ENCODE data around the gene MAML2. TPM values are rescaled to one million over a fixed set of nuclear protein-coding genes. Genes with fewer than 3 reads are reported as not detected.

Gene MAML2
- total and polyA plus RNA-seq, 4 donors, result 0.56 to 2.1 (median 1.4) TPM

- H3K27ac ChIP-seq (ENCODE audit: low read depth in 1 of 2, low read length in 2 of 2), result no peak overlapping the region
- no peak overlapping the region for H3K4me3 ChIP-seq (ENCODE audit: low read depth in 1 of 3, low read length in 3 of 3)
- no peaks in the 10 kb centered on the region for H3K36me3 ChIP-seq (ENCODE audit: control insufficient read depth in 4 of 4, insufficient read depth in 3 of 4, low read depth in 1 of 4, low read length in 3 of 4)
- TF ChIP-seq MAX (IDR thresholded peaks at IDR 0.05) (no peak), ZBTB33 (IDR thresholded peaks at IDR 0.05) (no peak), ATF3 (IDR thresholded peaks at IDR 0.05) (no peak), FOXA1 (IDR thresholded peaks at IDR 0.05) (no peak), FOXA2 (IDR thresholded peaks at IDR 0.05) (no peak), SP1 (IDR thresholded peaks at IDR 0.05) (no peak), HNF4G (IDR thresholded peaks at IDR 0.05) (no peak)
- 75% methylated on average over 3 of the region's 3 CpGs for WGBS
- peaks cover 0 to 4% (median 0%) of the 10 kb centered on the region in 4 donors for H3K27me3 ChIP-seq (ENCODE audit: control insufficient read depth in 4 of 4, insufficient read depth in 4 of 4, low read length in 3 of 4)
- DNase-seq (ENCODE audit: low spot score), result no peak
- H3K9me3 ChIP-seq (ENCODE audit: control insufficient read depth in 4 of 4, low read length in 3 of 4), result no peaks in the 10 kb centered on the region
- no peak overlapping the region for H3K9ac ChIP-seq (ENCODE audit: low read depth in 1 of 2, low read length in 2 of 2)
- H3K4me1 ChIP-seq (ENCODE audit: control insufficient read depth in 4 of 4, insufficient read depth in 4 of 4, low read length in 3 of 4), result no peaks in the 10 kb centered on the region
These were observed 287.1 kb downstream of the MAML2 start for GRCh38 chr11:96055706-96056387.

- H3K9me3 ChIP-seq (ENCODE audit: control insufficient read depth in 4 of 4, low read length in 3 of 4), result no peaks in the 10 kb centered on the region
- no peak for DNase-seq (ENCODE audit: low spot score)
- H3K27me3 ChIP-seq (ENCODE audit: control insufficient read depth in 4 of 4, insufficient read depth in 4 of 4, low read length in 3 of 4), result peaks cover 0 to 4% (median 0%) of the 10 kb centered on the region in 4 donors
- no peaks in the 10 kb centered on the region for H3K36me3 ChIP-seq (ENCODE audit: control insufficient read depth in 4 of 4, insufficient read depth in 3 of 4, low read depth in 1 of 4, low read length in 3 of 4)
- WGBS, result 54% methylated on average over 2 of the region's 2 CpGs
- H3K9ac ChIP-seq (ENCODE audit: low read depth in 1 of 2, low read length in 2 of 2), result no peak overlapping the region
- H3K27ac ChIP-seq (ENCODE audit: low read depth in 1 of 2, low read length in 2 of 2), result no peak overlapping the region
- TF ChIP-seq, protein P1, sequence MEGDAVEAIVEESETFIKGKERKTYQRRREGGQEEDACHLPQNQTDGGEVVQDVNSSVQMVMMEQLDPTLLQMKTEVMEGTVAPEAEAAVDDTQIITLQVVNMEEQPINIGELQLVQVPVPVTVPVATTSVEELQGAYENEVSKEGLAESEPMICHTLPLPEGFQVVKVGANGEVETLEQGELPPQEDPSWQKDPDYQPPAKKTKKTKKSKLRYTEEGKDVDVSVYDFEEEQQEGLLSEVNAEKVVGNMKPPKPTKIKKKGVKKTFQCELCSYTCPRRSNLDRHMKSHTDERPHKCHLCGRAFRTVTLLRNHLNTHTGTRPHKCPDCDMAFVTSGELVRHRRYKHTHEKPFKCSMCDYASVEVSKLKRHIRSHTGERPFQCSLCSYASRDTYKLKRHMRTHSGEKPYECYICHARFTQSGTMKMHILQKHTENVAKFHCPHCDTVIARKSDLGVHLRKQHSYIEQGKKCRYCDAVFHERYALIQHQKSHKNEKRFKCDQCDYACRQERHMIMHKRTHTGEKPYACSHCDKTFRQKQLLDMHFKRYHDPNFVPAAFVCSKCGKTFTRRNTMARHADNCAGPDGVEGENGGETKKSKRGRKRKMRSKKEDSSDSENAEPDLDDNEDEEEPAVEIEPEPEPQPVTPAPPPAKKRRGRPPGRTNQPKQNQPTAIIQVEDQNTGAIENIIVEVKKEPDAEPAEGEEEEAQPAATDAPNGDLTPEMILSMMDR (IDR thresholded peaks at IDR 0.05; ENCODE audit: low read depth, low read length, missing input control), result peak; percentile 56
- no peak for TF ChIP-seq YY1 (IDR thresholded peaks at IDR 0.05)
- no peak for TF ChIP-seq FOXA2 (IDR thresholded peaks at IDR 0.05)
- TF ChIP-seq ZBTB33 (IDR thresholded peaks at IDR 0.05), result no peak
- TF ChIP-seq ATF3 (IDR thresholded peaks at IDR 0.05), result no peak
- no peak for TF ChIP-seq MAX (IDR thresholded peaks at IDR 0.05)
- no peak for TF ChIP-seq HNF4G (IDR thresholded peaks at IDR 0.05)
- no peak for TF ChIP-seq NR2F2 (IDR thresholded peaks at IDR 0.05)
- no peak for TF ChIP-seq TAF1 (conservative IDR thresholded peaks at IDR 0.05)
- TF ChIP-seq HNF4A (conservative IDR thresholded peaks at IDR 0.05), result no peak
- TF ChIP-seq, protein P2, sequence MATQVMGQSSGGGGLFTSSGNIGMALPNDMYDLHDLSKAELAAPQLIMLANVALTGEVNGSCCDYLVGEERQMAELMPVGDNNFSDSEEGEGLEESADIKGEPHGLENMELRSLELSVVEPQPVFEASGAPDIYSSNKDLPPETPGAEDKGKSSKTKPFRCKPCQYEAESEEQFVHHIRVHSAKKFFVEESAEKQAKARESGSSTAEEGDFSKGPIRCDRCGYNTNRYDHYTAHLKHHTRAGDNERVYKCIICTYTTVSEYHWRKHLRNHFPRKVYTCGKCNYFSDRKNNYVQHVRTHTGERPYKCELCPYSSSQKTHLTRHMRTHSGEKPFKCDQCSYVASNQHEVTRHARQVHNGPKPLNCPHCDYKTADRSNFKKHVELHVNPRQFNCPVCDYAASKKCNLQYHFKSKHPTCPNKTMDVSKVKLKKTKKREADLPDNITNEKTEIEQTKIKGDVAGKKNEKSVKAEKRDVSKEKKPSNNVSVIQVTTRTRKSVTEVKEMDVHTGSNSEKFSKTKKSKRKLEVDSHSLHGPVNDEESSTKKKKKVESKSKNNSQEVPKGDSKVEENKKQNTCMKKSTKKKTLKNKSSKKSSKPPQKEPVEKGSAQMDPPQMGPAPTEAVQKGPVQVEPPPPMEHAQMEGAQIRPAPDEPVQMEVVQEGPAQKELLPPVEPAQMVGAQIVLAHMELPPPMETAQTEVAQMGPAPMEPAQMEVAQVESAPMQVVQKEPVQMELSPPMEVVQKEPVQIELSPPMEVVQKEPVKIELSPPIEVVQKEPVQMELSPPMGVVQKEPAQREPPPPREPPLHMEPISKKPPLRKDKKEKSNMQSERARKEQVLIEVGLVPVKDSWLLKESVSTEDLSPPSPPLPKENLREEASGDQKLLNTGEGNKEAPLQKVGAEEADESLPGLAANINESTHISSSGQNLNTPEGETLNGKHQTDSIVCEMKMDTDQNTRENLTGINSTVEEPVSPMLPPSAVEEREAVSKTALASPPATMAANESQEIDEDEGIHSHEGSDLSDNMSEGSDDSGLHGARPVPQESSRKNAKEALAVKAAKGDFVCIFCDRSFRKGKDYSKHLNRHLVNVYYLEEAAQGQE (IDR thresholded peaks at IDR 0.05), result no peak
- no peak for TF ChIP-seq RXRA (IDR thresholded peaks at IDR 0.05)
- TF ChIP-seq FOXA1 (IDR thresholded peaks at IDR 0.05), result no peak
- TF ChIP-seq JUND (IDR thresholded peaks at IDR 0.05), result no peak
- TF ChIP-seq RAD21 (IDR thresholded peaks at IDR 0.05), result peak; percentile 80 to 87
- TF ChIP-seq EGR1 (IDR thresholded peaks at IDR 0.05; ENCODE audit: low read depth in 2 of 2), result no peak
- no peaks in the 10 kb centered on the region for H3K4me1 ChIP-seq (ENCODE audit: control insufficient read depth in 4 of 4, insufficient read depth in 4 of 4, low read length in 3 of 4)
- H3K4me3 ChIP-seq (ENCODE audit: low read depth in 1 of 3, low read length in 3 of 3), result no peak overlapping the region
These were observed 287.9 kb downstream of the MAML2 start for GRCh38 chr11:96054870-96055705.

All from liver (tissue), 9 donors.